Breast epithelium (tissue), 3 donors: ENCODE measurements around the gene SYT2.

Experiments used
- CTCF ChIP-seq, 3 donors: fragments of 450-650 bp; IDR thresholded peaks; one replicate each; pipeline ENCODE4 v1.5.1; 2016 to 2017; ENCODE audit warnings: antibody characterized with exemption in 3 of 3, mild to moderate bottlenecking in 3 of 3, moderate library complexity in 3 of 3
- POLR2A ChIP-seq: fragments of 450-650 bp; IDR thresholded peaks from one replicate; pipeline ENCODE4 v1.6.1; 2016; ENCODE audit warnings: antibody characterized with exemption, mild to moderate bottlenecking, moderate library complexity
- POLR2AphosphoS5 ChIP-seq, 3 donors: sonication (generic); formaldehyde crosslinking; IDR thresholded peaks; one replicate each; pipeline ENCODE4 v1.6.1; 2017; ENCODE audit warnings: antibody characterized with exemption in 3 of 3

GRCh38 chr1:202579806-202580205, 130.4 kb downstream of the SYT2 start:
- TF ChIP-seq POLR2A (no peak), CTCF (IDR thresholded peaks at IDR 0.05) (no peak), POLR2AphosphoS5 (IDR thresholded peaks at IDR 0.05) (no peak)
